Kidney (tissue), 14 donors: ENCODE results near the gene C4orf36. TPM values are rescaled to one million over a fixed set of nuclear protein-coding genes. Genes with fewer than 3 reads are reported as not detected.

Experiments
- DNase-seq, 5 donors: peaks; one replicate each; pipeline ENCODE4 v3.0.0-alpha.2; 2013 to 2020
- FAIRE-seq: peaks from 2 replicates; lab custom pipeline; 2012; peaks lifted over from hg19 to GRCh38; lab: Jason Lieb, UNC
- H3K27ac ChIP-seq, 2 donors: one replicate each; pipeline ENCODE4 v1.7.0; 2013; ENCODE audit warnings: low read depth in 2 of 2, low read length in 2 of 2, inconsistent platforms in 1 of 2
- H3K27me3 ChIP-seq: one replicate; pipeline ENCODE4 v1.7.1; 2013; ENCODE audit warnings: low read length, inconsistent platforms; ENCODE audit not compliant: control insufficient read depth, insufficient read depth
- H3K36me3 ChIP-seq, 3 donors: one replicate each; pipeline versions ENCODE4 v1.7.0 to v1.7.1; 2013; ENCODE audit warnings: low read length in 3 of 3, control low read depth in 1 of 3, inconsistent platforms in 1 of 3; ENCODE audit not compliant: insufficient read depth in 3 of 3, control insufficient read depth in 2 of 3
- H3K4me1 ChIP-seq, 3 donors: one replicate each; pipeline versions ENCODE4 v1.7.0 to v1.7.1; 2013; ENCODE audit warnings: low read length in 3 of 3, inconsistent platforms in 1 of 3, low read depth in 1 of 3; ENCODE audit not compliant: control insufficient read depth in 2 of 3, insufficient read depth in 2 of 3
- H3K4me3 ChIP-seq, 3 donors: one replicate each; pipeline versions ENCODE4 v1.7.0 to v1.8.1; 2013; ENCODE audit warnings: low read length in 3 of 3, control low read depth in 1 of 3, inconsistent platforms in 1 of 3
- H3K9ac ChIP-seq, 3 donors: one replicate each; pipeline versions ENCODE4 v1.7.0 to v1.7.1; 2013; ENCODE audit warnings: low read length in 3 of 3, control low read depth in 1 of 3, inconsistent platforms in 1 of 3
- H3K9me3 ChIP-seq, 3 donors: one replicate each; pipeline versions ENCODE4 v1.7.0 to v1.7.1; 2013; ENCODE audit warnings: low read length in 3 of 3, control low read depth in 1 of 3, inconsistent platforms in 1 of 3; ENCODE audit not compliant: control insufficient read depth in 2 of 3, insufficient read depth in 1 of 3
- CTCF ChIP-seq: IDR thresholded peaks from 3 replicates; pipeline ENCODE4 v1.5.1; 2012; ENCODE audit warnings: mild to moderate bottlenecking, moderate library complexity, borderline replicate concordance; ENCODE audit not compliant: insufficient read depth; ENCODE audit errors: extremely low read depth
- intact Hi-C: fragments of 100-400 bp; cut with DNase I; formaldehyde crosslinking; loops from one replicate; pipeline ENCODE4 v1.11.1; 2022
- polyA plus RNA-seq: library from polyadenylated mRNA; stranded (reverse); fragments of 350-450 nt; fragmentation: Illumina TruSeq; extraction: RNeasy Lipid Tissue Mini Kit (QIAGEN cat#74804); gene quantifications from one replicate; pipeline ENCODE4 v1.2.3, GENCODE V29; 2014; ENCODE audit warnings: low read depth, low replicate concordance; ENCODE audit not compliant: insufficient read depth
- total RNA-seq: library from RNA; stranded (reverse); fragmentation: NEBNext Ultra II Directional; extraction: Animal tissue kit (Norgen Biotek cat#: 25700); gene quantifications from one replicate; pipeline ENCODE4 v1.2.1, GENCODE V29; 2021
- donor health status: control.
- donor health status: control.
- donor health status: control.
- donor health status: control.
- donor health status: control.
- donor health status: DM: yes; HTN: yes; CAD: no.
- donor health status: Normal renal cell carcinoma (clear cell type).

C4orf36 gene
- total and polyA plus RNA-seq, 2 donors from 2014 or later = 2.0 TPM; not detected in 1

- FAIRE-seq = no peak
Observed at GRCh38 chr4:86917212-86918039, 25.2 kb upstream of the C4orf36 start.

GRCh38 chr4:86916392-86916791, 24.2 kb upstream of the C4orf36 start:
- Histone ChIP-seq H3K9ac (no peak overlapping the region), H3K4me3 (no peak overlapping the region), H3K9me3 (no peaks in the 10 kb centered on the region), H3K36me3 (no peaks in the 10 kb centered on the region), H3K4me1 (no peaks in the 10 kb centered on the region), H3K27me3 (no peaks in the 10 kb centered on the region), H3K27ac (no peak overlapping the region)
- no peak for TF ChIP-seq CTCF
- intact Hi-C loops = loop anchor here (10.0 kb wide), 1 partner anchor 318 kb away; no protein-coding TSS in a partner anchor
- no peak for FAIRE-seq
- no peak for DNase-seq

More at GRCh38 chr4:86917212-86918039, 25.2 kb upstream of the C4orf36 start:
- Histone ChIP-seq H3K4me3 (no peak overlapping the region), H3K27me3 (no peaks in the 10 kb centered on the region), H3K36me3 (no peaks in the 10 kb centered on the region), H3K9me3 (no peaks in the 10 kb centered on the region), H3K4me1 (no peaks in the 10 kb centered on the region), H3K27ac (no peak overlapping the region), H3K9ac (no peak overlapping the region)
- DNase-seq = no peak
- no peak for TF ChIP-seq CTCF
- intact Hi-C loops = loop anchor here (10.0 kb wide), 1 partner anchor 317 kb away; no protein-coding TSS in a partner anchor

GRCh38 chr4:86910820-86911684, 18.8 kb upstream of the C4orf36 start:
- Histone ChIP-seq H3K4me1 (peaks cover 0 to 5% (median 0%) of the 10 kb centered on the region in 3 donors), H3K4me3 (no peak overlapping the region), H3K9me3 (no peaks in the 10 kb centered on the region), H3K36me3 (no peaks in the 10 kb centered on the region), H3K27me3 (no peaks in the 10 kb centered on the region), H3K9ac (no peak overlapping the region), H3K27ac (no peak overlapping the region)
- TF ChIP-seq CTCF = no peak
- no peak for DNase-seq
- intact Hi-C loops = loop anchor here (10.0 kb wide), 1 partner anchor 324 kb away; no protein-coding TSS in a partner anchor
- FAIRE-seq = no peak
